T-helper 1 cell treated with Interleukin-12 subunit alpha and Interleukin-12 subunit beta and Interleukin-4 antibody, amounts not matched to agents 30 μg/mL and 1 μg/mL, for 36 hours (primary cell): ENCODE measurements around the gene UGDH.
A peak's percentile ranks its signal among the peaks of the same experiment; 100 is the strongest.
"Not testable (repeated sequence)": the region's sequence is repeated elsewhere in the genome, so short reads cannot be mapped to it uniquely, and the experiment has no call there.

Experiments used
- H3K27ac Mint-ChIP-seq: one replicate; pipeline ENCODE4 v1.8.0; 2021; ENCODE audit warnings: mild to moderate bottlenecking, mixed read lengths
- H3K27me3 Mint-ChIP-seq: one replicate; pipeline ENCODE4 v1.8.0; 2021; ENCODE audit warnings: low read depth, mixed read lengths
- H3K36me3 Mint-ChIP-seq: one replicate; pipeline ENCODE4 v1.8.0; 2021; ENCODE audit warnings: low read depth, mixed read lengths
- H3K4me1 Mint-ChIP-seq: one replicate; pipeline ENCODE4 v1.8.0; 2021; ENCODE audit warnings: low read depth, mixed read lengths
- H3K4me3 Mint-ChIP-seq: one replicate; pipeline ENCODE4 v1.8.0; 2021; ENCODE audit warnings: mild to moderate bottlenecking, moderate library complexity, mixed read lengths
- H3K9me3 Mint-ChIP-seq: one replicate; pipeline ENCODE4 v1.8.0; 2021; ENCODE audit warnings: mixed read lengths

UGDH gene

GRCh38 chr4:39527296-39528060 is at the start of gene UGDH:
Gene UGDH, minus strand, starts transcription at chr4:39527439. Its CDS starts 5,927 bp downstream, at chr4:39521512.
- Mint-ChIP-seq H3K36me3 (peaks cover 15% of the 10 kb centered on the region), H3K27ac (peak within 1 kb of the TSS; percentile 92)

GRCh38 chr4:39574946-39575345 is 47.7 kb upstream of the UGDH start:
- H3K9me3 Mint-ChIP-seq, result no peaks in the 10 kb centered on the region
- no peak overlapping the region for H3K27ac Mint-ChIP-seq
- H3K4me1 Mint-ChIP-seq, result no peaks in the 10 kb centered on the region
- no peaks in the 10 kb centered on the region for H3K27me3 Mint-ChIP-seq
- H3K36me3 Mint-ChIP-seq, result no peaks in the 10 kb centered on the region
- no peak overlapping the region for H3K4me3 Mint-ChIP-seq

More at GRCh38 chr4:39527296-39528060, at the start of gene UGDH:
- no peaks in the 10 kb centered on the region for H3K27me3 Mint-ChIP-seq
- peaks cover 17% of the 10 kb centered on the region for H3K4me1 Mint-ChIP-seq
- H3K9me3 Mint-ChIP-seq, result peaks cover 17% of the 10 kb centered on the region
- H3K4me3 Mint-ChIP-seq, result peak within 1 kb of the TSS; percentile 98

- H3K9me3 Mint-ChIP-seq, result no peaks in the 10 kb centered on the region
- no peaks in the 10 kb centered on the region for H3K27me3 Mint-ChIP-seq
- H3K27ac Mint-ChIP-seq, result no peak overlapping the region
- no peaks in the 10 kb centered on the region for H3K36me3 Mint-ChIP-seq
- no peaks in the 10 kb centered on the region for H3K4me1 Mint-ChIP-seq
- no peak overlapping the region for H3K4me3 Mint-ChIP-seq
Measured at GRCh38 chr4:39571504-39571903, 44.3 kb upstream of the UGDH start.

GRCh38 chr4:39571054-39571453 is 43.8 kb upstream of the UGDH start:
- Mint-ChIP-seq H3K27ac (no peak overlapping the region), H3K27me3 (no peaks in the 10 kb centered on the region), H3K4me3 (no peak overlapping the region), H3K9me3 (peaks cover 3% of the 10 kb centered on the region), H3K36me3 (peaks cover 3% of the 10 kb centered on the region), H3K4me1 (no peaks in the 10 kb centered on the region)

GRCh38 chr4:39569209-39569608 is 42.0 kb upstream of the UGDH start:
- Mint-ChIP-seq H3K9me3 (peaks cover 12% of the 10 kb centered on the region), H3K27me3 (no peaks in the 10 kb centered on the region), H3K27ac (no peak overlapping the region), H3K36me3 (peaks cover 4% of the 10 kb centered on the region), H3K4me3 (no peak overlapping the region), H3K4me1 (no peaks in the 10 kb centered on the region)

GRCh38 chr4:39568805-39569204 is 41.6 kb upstream of the UGDH start:
- Mint-ChIP-seq H3K27me3 (no peaks in the 10 kb centered on the region), H3K36me3 (peaks cover 4% of the 10 kb centered on the region), H3K4me1 (no peaks in the 10 kb centered on the region), H3K9me3 (peaks cover 12% of the 10 kb centered on the region), H3K4me3 (no peak overlapping the region), H3K27ac (no peak overlapping the region)

GRCh38 chr4:39565878-39566600 is 38.8 kb upstream of the UGDH start:
- Mint-ChIP-seq H3K36me3 (peaks cover 4% of the 10 kb centered on the region), H3K4me3 (no peak overlapping the region), H3K4me1 (no peaks in the 10 kb centered on the region), H3K27ac (no peak overlapping the region), H3K27me3 (no peaks in the 10 kb centered on the region), H3K9me3 (peaks cover 12% of the 10 kb centered on the region)

GRCh38 chr4:39563346-39563847 is 36.2 kb upstream of the UGDH start:
- Mint-ChIP-seq H3K27ac (no peak overlapping the region), H3K27me3 (peaks cover 3% of the 10 kb centered on the region), H3K4me1 (no peaks in the 10 kb centered on the region), H3K9me3 (peaks cover 12% of the 10 kb centered on the region), H3K36me3 (peaks cover 4% of the 10 kb centered on the region), H3K4me3 (no peak overlapping the region)

- Mint-ChIP-seq H3K36me3 (peaks cover 4% of the 10 kb centered on the region), H3K4me1 (no peaks in the 10 kb centered on the region), H3K4me3 (no peak overlapping the region), H3K27me3 (peaks cover 3% of the 10 kb centered on the region), H3K27ac (no peak overlapping the region), H3K9me3 (peaks cover 12% of the 10 kb centered on the region)
Measured at GRCh38 chr4:39562792-39563191, 35.6 kb upstream of the UGDH start.

- H3K4me1 Mint-ChIP-seq, result no peaks in the 10 kb centered on the region
- no peaks in the 10 kb centered on the region for H3K36me3 Mint-ChIP-seq
- H3K27ac Mint-ChIP-seq, result no peak overlapping the region
- H3K27me3 Mint-ChIP-seq, result peaks cover 3% of the 10 kb centered on the region
- no peak overlapping the region for H3K4me3 Mint-ChIP-seq
- H3K9me3 Mint-ChIP-seq, result peaks cover 4% of the 10 kb centered on the region
Measured at GRCh38 chr4:39559626-39560025, 32.4 kb upstream of the UGDH start.

GRCh38 chr4:39555472-39555871 is 28.2 kb upstream of the UGDH start:
- no peaks in the 10 kb centered on the region for H3K36me3 Mint-ChIP-seq
- H3K27ac Mint-ChIP-seq, result no peak overlapping the region
- H3K9me3 Mint-ChIP-seq, result no peaks in the 10 kb centered on the region
- H3K4me3 Mint-ChIP-seq, result no peak overlapping the region
- H3K4me1 Mint-ChIP-seq, result no peaks in the 10 kb centered on the region
- peaks cover 3% of the 10 kb centered on the region for H3K27me3 Mint-ChIP-seq

GRCh38 chr4:39548425-39549067 is 21.3 kb upstream of the UGDH start:
- Mint-ChIP-seq H3K9me3 (no peaks in the 10 kb centered on the region), H3K27me3 (no peaks in the 10 kb centered on the region), H3K36me3 (no peaks in the 10 kb centered on the region)

GRCh38 chr4:39544580-39545315 is 17.5 kb upstream of the UGDH start:
- Mint-ChIP-seq H3K27me3 (no peaks in the 10 kb centered on the region), H3K27ac (no peak overlapping the region), H3K4me3 (no peak overlapping the region), H3K4me1 (no peaks in the 10 kb centered on the region), H3K36me3 (no peaks in the 10 kb centered on the region), H3K9me3 (no peaks in the 10 kb centered on the region)

More at GRCh38 chr4:39548425-39549067, 21.3 kb upstream of the UGDH start:
- H3K27ac Mint-ChIP-seq, result no peak overlapping the region
- no peaks in the 10 kb centered on the region for H3K4me1 Mint-ChIP-seq
- H3K4me3 Mint-ChIP-seq, result no peak overlapping the region

GRCh38 chr4:39544080-39544479 is 16.8 kb upstream of the UGDH start:
- H3K4me3 Mint-ChIP-seq, H3K9me3 Mint-ChIP-seq, H3K27me3 Mint-ChIP-seq, H3K4me1 Mint-ChIP-seq, H3K27ac Mint-ChIP-seq, H3K36me3 Mint-ChIP-seq: not testable (repeated sequence)
